ENCODE measurements around the gene SLC34A1.
"Not testable (repeated sequence)": the region's sequence is repeated elsewhere in the genome, so short reads cannot be mapped to it uniquely, and the experiment has no call there.

Gene SLC34A1

DNA sequence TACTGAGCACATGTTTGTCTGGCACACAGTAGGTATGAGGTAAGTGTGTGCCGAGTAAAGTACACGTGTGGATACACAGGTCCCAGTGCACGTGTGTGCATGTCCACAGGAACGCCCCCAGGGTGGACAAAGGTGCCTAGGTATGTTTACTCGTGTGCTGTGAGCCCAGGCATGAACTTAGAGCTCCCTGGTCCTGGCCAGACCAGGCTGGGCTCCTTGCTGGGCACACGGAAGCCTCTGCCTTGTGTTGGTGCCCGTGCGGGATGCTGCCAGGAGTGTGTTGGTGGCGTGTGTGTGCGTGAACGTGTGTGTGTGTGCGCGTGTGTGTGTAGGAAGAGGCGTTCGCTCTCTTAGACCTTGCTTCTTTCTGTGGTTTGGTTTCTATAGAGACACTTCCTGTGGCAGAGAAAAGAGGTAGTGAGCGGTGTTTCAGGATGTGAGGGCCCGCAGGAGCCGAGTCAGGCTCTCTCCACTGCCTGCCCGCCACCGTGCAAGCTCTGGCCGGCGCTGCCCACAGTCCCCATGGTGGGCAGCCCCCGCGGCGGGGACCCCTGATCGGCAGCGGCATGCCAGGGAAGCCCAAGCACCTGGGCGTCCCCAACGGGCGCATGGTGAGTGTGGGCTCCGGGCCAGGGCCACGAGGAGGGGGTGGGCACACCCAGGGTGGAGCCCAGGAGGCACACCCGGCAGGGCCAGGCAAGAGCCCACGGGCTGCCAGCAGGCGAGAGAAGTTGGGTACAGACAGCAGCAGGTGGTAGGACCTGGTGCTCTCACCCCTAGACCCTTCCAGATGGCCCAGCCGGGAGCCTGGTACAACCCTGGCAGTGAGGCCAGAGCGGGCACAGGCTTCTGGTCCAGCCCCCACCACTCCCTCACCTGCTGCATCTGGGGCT lies 26.5 kb upstream of the SLC34A1 start, which contains the start of gene RGS14:
Gene RGS14, plus strand, starts transcription at position 466 of the 893 bp plus-strand sequence. Its CDS starts 101 bp downstream, at position 567.
- peak within 1 kb of the TSS; percentile 36 for H3K4me3 ChIP-seq (ENCODE audit: severe bottlenecking)
- DNase-seq (ENCODE audit: low spot score) = no peak
- no peaks in the 10 kb centered on the region for H3K27me3 ChIP-seq (ENCODE audit: insufficient read depth, poor library complexity, severe bottlenecking)
- TF ChIP-seq, protein P1, sequence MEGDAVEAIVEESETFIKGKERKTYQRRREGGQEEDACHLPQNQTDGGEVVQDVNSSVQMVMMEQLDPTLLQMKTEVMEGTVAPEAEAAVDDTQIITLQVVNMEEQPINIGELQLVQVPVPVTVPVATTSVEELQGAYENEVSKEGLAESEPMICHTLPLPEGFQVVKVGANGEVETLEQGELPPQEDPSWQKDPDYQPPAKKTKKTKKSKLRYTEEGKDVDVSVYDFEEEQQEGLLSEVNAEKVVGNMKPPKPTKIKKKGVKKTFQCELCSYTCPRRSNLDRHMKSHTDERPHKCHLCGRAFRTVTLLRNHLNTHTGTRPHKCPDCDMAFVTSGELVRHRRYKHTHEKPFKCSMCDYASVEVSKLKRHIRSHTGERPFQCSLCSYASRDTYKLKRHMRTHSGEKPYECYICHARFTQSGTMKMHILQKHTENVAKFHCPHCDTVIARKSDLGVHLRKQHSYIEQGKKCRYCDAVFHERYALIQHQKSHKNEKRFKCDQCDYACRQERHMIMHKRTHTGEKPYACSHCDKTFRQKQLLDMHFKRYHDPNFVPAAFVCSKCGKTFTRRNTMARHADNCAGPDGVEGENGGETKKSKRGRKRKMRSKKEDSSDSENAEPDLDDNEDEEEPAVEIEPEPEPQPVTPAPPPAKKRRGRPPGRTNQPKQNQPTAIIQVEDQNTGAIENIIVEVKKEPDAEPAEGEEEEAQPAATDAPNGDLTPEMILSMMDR (IDR thresholded peaks at IDR 0.05; ENCODE audit: poor library complexity, severe bottlenecking) = no peak
- H3K27ac ChIP-seq (ENCODE audit: poor library complexity, severe bottlenecking) = peak within 1 kb of the TSS; percentile 11
- H3K4me1 ChIP-seq (ENCODE audit: insufficient read depth, poor library complexity, severe bottlenecking) = peaks cover 3% of the 10 kb centered on the region
- no peaks in the 10 kb centered on the region for H3K9me3 ChIP-seq (ENCODE audit: severe bottlenecking)
- peak; percentile 84 for ATAC-seq (ENCODE audit: low read depth)
- H3K36me3 ChIP-seq (ENCODE audit: low read depth) = no peaks in the 10 kb centered on the region

DNA sequence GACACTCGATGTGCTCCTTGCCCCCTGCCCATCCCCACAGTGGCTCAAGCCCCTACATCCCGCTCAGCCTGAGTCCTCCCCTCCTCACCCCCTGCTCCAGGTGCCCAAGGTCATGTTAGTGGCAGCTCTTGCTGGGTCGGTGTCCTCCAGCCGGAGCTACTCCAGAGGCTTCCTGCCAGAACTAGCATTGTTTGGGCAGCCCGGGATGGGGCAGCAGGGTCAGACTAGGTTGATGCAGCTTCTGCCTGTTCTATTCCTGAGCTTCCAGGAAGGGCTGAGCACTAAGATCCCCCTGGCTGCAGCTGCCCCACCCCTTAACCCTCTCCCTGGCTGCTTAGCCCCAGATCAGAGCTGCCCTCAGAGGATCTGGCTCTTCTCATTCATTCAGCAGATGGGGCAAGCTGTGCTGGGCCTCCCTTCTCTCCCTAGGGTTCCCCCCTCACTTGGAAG lies 25.8 kb upstream of the SLC34A1 start:
- ATAC-seq (ENCODE audit: low read depth) (no peak), DNase-seq (ENCODE audit: low spot score) (no peak)
- Histone ChIP-seq H3K4me1 (ENCODE audit: insufficient read depth, poor library complexity, severe bottlenecking) (peaks cover 5% of the 10 kb centered on the region), H3K36me3 (ENCODE audit: low read depth) (no peaks in the 10 kb centered on the region), H3K27ac (ENCODE audit: poor library complexity, severe bottlenecking) (peak overlapping the region; percentile 11), H3K27me3 (ENCODE audit: insufficient read depth, poor library complexity, severe bottlenecking) (no peaks in the 10 kb centered on the region), H3K4me3 (ENCODE audit: severe bottlenecking) (peak overlapping the region; percentile 36), H3K9me3 (ENCODE audit: severe bottlenecking) (no peaks in the 10 kb centered on the region)
- TF ChIP-seq, protein P1 (IDR thresholded peaks at IDR 0.05; ENCODE audit: poor library complexity, severe bottlenecking) = no peak

DNA sequence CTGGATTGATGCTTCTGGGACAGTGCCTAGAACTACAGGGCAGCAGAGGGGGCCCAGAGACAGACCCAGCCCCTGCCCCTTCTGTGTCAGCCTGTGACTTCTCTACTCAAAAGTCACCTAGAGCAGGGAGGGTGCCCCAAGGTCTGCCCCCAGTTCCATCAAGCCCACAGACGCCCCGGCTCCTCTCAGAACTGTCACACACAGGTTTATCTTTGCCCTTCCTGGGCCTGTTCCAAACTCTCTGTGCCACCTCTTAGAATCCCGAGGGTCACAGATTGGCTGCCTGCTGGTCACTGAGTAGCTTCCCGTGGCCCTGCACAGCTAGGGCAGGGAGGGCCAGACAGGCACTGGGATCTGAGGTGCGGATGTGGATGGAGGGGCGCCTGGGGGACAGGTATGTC lies 24.8 kb upstream of the SLC34A1 start:
- Histone ChIP-seq H3K4me3 (ENCODE audit: severe bottlenecking) (no peak overlapping the region), H3K27me3 (ENCODE audit: insufficient read depth, poor library complexity, severe bottlenecking) (no peaks in the 10 kb centered on the region), H3K27ac (ENCODE audit: poor library complexity, severe bottlenecking) (no peak overlapping the region), H3K36me3 (ENCODE audit: low read depth) (no peaks in the 10 kb centered on the region), H3K9me3 (ENCODE audit: severe bottlenecking) (no peaks in the 10 kb centered on the region), H3K4me1 (ENCODE audit: insufficient read depth, poor library complexity, severe bottlenecking) (peaks cover 11% of the 10 kb centered on the region)
- ATAC-seq (ENCODE audit: low read depth) (no peak), DNase-seq (ENCODE audit: low spot score) (no peak)
- TF ChIP-seq, protein P1 (IDR thresholded peaks at IDR 0.05; ENCODE audit: poor library complexity, severe bottlenecking) = no peak

DNA sequence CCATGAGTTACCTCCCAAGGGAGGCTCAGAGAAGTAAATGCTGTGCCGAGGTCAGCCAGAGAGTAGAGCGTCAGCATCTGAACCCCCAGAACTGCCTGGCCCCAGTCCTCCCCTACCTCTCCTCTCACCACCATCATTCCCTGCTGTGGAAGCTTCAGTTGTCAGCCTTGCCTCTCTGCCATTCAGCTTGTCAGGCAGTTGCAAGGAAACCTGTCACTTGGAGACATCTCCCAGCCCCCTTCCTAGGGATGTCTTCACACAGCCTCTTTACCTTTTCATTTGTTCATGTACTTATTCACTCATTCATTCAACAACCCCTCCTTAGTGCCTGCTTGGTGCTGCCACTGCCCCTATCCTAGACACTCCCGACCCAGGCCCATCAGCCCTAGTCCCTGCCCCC lies 24.4 kb upstream of the SLC34A1 start:
- Histone ChIP-seq H3K4me3 (ENCODE audit: severe bottlenecking) (no peak overlapping the region), H3K9me3 (ENCODE audit: severe bottlenecking) (no peaks in the 10 kb centered on the region), H3K27ac (ENCODE audit: poor library complexity, severe bottlenecking) (no peak overlapping the region), H3K4me1 (ENCODE audit: insufficient read depth, poor library complexity, severe bottlenecking) (peaks cover 11% of the 10 kb centered on the region), H3K27me3 (ENCODE audit: insufficient read depth, poor library complexity, severe bottlenecking) (no peaks in the 10 kb centered on the region), H3K36me3 (ENCODE audit: low read depth) (no peaks in the 10 kb centered on the region)
- ATAC-seq (ENCODE audit: low read depth) (no peak), DNase-seq (ENCODE audit: low spot score) (no peak)
- TF ChIP-seq, protein P1 (IDR thresholded peaks at IDR 0.05; ENCODE audit: poor library complexity, severe bottlenecking) = no peak

DNA sequence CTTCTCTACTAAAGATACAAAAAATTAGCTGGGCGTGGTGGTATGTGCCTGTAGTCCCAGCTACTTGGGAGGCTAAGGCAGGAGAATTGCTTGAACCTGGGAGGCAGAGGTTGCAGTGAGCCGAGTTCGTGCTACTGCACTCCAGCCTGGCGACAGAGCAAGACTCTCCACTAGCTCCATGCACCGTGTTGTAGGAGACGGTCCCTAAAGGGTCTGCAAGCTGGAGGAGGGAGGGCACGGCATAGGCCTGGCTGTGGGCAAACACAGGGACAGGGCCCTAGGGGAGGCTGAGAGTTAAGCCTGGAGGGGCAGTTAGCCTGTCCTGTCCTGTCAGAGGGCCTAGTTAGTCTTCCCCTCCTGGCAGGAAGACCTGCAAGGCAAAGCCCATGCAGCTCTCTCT lies 23.5 kb upstream of the SLC34A1 start:
- not testable (repeated sequence) for DNase-seq (ENCODE audit: low spot score); H3K36me3 ChIP-seq (ENCODE audit: low read depth); H3K9me3 ChIP-seq (ENCODE audit: severe bottlenecking); H3K27ac ChIP-seq (ENCODE audit: poor library complexity, severe bottlenecking); H3K4me3 ChIP-seq (ENCODE audit: severe bottlenecking); ATAC-seq (ENCODE audit: low read depth); H3K27me3 ChIP-seq (ENCODE audit: insufficient read depth, poor library complexity, severe bottlenecking)
- H3K4me1 ChIP-seq (ENCODE audit: insufficient read depth, poor library complexity, severe bottlenecking) = peaks cover 11% of the 10 kb centered on the region
